ENCODE measurements around the gene SLC35D1.
A peak's percentile ranks its signal among the peaks of the same experiment; 100 is the strongest.

The SLC35D1 gene

GRCh38 chr1:67043366-67043765, 10.6 kb downstream of the SLC35D1 start:
- DNase-seq: no peak

GRCh38 chr1:67041841-67042503, 12.0 kb downstream of the SLC35D1 start:
- no peak for DNase-seq

GRCh38 chr1:67040405-67040804, 13.5 kb downstream of the SLC35D1 start:
- no peak for DNase-seq

GRCh38 chr1:67031859-67032247, 22.1 kb downstream of the SLC35D1 start:
- DNase-seq: no peak

GRCh38 chr1:67031121-67031858, 22.7 kb downstream of the SLC35D1 start:
- DNase-seq: no peak

- no peak for DNase-seq
These were observed 24.5 kb downstream of the SLC35D1 start for GRCh38 chr1:67029472-67029871.

GRCh38 chr1:67020765-67021164, 33.2 kb downstream of the SLC35D1 start:
- DNase-seq: no peak

- DNase-seq: no peak
These were observed 33.6 kb downstream of the SLC35D1 start for GRCh38 chr1:67020304-67020703.

GRCh38 chr1:67019600-67020136, 34.3 kb downstream of the SLC35D1 start:
- no peak for DNase-seq

GRCh38 chr1:67019121-67019520, 34.8 kb downstream of the SLC35D1 start:
- no peak for DNase-seq

- DNase-seq: no peak
These were observed 35.4 kb downstream of the SLC35D1 start for GRCh38 chr1:67018574-67018973.

GRCh38 chr1:67013573-67013972, 40.4 kb downstream of the SLC35D1 start:
- peak in 1 of 2 donors; percentile 16 for DNase-seq

GRCh38 chr1:67009792-67010191, 44.2 kb downstream of the SLC35D1 start:
- DNase-seq: no peak

- no peak for DNase-seq
These were observed 48.9 kb downstream of the SLC35D1 start for GRCh38 chr1:67005068-67005467.

- DNase-seq: no peak
These were observed 49.8 kb downstream of the SLC35D1 start for GRCh38 chr1:67004176-67004575.

- no peak for DNase-seq
These were observed 52.1 kb downstream of the SLC35D1 start for GRCh38 chr1:67001682-67002425.

- no peak for DNase-seq
These were observed 54.1 kb downstream of the SLC35D1 start for GRCh38 chr1:66999640-67000400.

- DNase-seq: no peak
These were observed 55.0 kb downstream of the SLC35D1 start for GRCh38 chr1:66998972-66999371.

- DNase-seq: peak; percentile 5 to 81
These were observed 57.8 kb downstream of the SLC35D1 start for GRCh38 chr1:66996018-66996682.

GRCh38 chr1:66993076-66993475, 60.9 kb downstream of the SLC35D1 start:
- no peak for DNase-seq

- DNase-seq: no peak
These were observed 68.1 kb downstream of the SLC35D1 start for GRCh38 chr1:66985835-66986234.

- DNase-seq: no peak
These were observed 69.5 kb downstream of the SLC35D1 start for GRCh38 chr1:66984491-66984890.
